Urothelium cell line (cell line): ENCODE measurements around the gene STPG1.

Experiments used
- DNase-seq: peaks from one replicate; pipeline ENCODE4 v3.0.0; 2011; ENCODE audit warnings: low spot score, mixed read lengths
- FAIRE-seq: peaks from 2 replicates; lab custom pipeline; 2011; peaks lifted over from hg19 to GRCh38; lab: Jason Lieb, UNC

Gene STPG1

GRCh38 chr1:24427545-24427862, 13.9 kb upstream of the STPG1 start:
- no peak for DNase-seq
- FAIRE-seq = no peak

GRCh38 chr1:24426744-24427544, 13.4 kb upstream of the STPG1 start:
- no peak for FAIRE-seq
- DNase-seq = no peak

DNA sequence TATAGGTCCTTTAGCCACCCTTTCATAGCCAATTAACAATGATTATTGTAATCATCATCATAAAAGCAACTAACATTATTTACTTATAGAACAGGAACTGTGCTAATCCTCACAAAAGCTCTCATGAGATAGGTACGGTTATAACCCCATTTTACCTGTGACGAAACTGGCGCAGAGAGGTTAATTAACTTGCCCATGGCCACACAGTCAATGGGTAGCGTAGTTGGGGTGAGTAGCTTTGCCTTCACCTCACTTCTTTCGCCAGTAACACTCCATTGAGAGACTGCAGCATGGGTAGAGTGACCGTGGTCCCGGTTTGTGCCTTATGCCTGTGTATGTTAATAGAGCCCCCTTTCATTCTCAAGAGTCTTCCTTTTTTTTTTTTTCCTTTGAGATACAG, 12.3 kb upstream of the STPG1 start:
- FAIRE-seq = no peak
- no peak for DNase-seq

DNA sequence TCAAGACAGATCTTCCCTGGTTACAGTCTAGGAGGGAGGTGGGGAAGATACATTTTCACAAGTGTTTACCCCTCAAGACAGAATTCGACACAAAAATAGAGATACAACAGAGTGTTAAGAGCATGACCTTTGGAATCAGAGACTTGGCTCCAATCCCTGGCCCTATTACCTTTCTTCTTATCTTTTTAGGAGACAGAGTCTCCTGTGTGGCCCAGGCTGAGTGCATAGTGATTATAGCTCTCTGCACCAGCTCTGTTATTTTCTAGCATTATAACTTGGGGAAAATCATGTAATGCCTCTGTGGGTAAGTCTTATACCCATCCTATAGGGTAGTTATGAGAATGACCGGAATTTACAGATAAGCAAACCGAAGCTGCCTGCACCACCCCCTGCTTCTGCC, 11.9 kb upstream of the STPG1 start:
- no peak for FAIRE-seq

GRCh38 chr1:24424990-24425389, 11.4 kb upstream of the STPG1 start:
- no peak for FAIRE-seq
- no peak for DNase-seq

More for the DNA sequence above, 11.9 kb upstream of the STPG1 start:
- no peak for DNase-seq

DNA sequence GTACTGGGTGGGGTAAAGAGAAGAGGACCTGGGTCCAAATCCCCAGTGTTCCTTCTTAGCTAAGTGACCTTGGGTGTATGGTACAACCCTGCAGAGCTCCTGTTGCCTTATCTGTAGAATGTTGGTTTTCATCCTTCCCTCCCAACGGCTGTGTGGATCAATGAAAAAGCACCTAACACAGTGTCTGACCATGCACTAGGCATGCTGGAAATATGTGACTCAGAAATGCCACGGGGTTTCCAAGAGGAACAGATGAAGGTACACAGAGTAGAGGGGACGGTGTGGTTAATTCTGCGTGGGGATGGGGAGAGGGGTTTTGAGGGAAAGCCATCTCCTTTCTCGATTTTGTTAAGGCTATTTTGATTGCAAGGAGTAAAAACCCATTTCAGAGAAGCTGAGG, 10.6 kb upstream of the STPG1 start:
- FAIRE-seq = no peak
- no peak for DNase-seq

- no peak for FAIRE-seq
- no peak for DNase-seq
Observed at GRCh38 chr1:24421502-24421901, 7.9 kb upstream of the STPG1 start.

GRCh38 chr1:24420547-24420946, 7.0 kb upstream of the STPG1 start:
- no peak for DNase-seq
- no peak for FAIRE-seq

DNA sequence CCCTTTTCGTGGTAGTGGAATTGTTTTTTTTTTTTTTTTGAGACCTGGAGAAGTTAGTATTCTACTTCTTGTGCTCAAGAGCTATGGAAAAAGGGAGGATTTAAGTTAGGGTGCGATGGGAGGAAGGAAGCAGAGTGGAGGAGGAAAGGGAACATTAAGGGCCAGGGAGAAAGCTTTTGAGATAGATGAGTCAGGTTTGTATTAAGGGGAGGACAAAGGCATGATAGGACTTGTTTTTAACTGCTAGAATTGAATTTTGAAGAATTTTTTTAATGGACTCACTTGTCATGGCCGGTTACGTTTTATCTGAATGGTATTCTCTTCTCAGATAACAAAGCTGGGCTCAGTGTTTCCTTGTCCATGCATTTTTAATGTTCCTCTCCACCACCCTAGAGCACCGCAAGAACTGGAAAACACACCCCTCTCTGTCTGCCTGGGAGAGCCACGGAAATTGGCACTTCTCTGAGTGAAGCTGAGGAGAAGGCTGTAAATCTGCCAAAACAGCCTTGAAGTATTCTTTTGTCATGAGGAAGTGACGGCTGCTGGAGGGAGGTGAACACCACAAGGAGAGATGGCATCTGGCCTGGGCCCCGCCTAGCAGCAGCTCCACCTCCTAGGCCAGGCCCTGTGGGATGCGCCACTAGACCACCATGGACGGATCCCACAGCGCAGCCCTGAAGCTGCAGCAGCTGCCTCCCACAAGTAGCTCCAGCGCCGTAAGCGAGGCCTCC, 5.5 kb upstream of the STPG1 start:
- DNase-seq (peak; percentile 54), FAIRE-seq (no peak)

DNA sequence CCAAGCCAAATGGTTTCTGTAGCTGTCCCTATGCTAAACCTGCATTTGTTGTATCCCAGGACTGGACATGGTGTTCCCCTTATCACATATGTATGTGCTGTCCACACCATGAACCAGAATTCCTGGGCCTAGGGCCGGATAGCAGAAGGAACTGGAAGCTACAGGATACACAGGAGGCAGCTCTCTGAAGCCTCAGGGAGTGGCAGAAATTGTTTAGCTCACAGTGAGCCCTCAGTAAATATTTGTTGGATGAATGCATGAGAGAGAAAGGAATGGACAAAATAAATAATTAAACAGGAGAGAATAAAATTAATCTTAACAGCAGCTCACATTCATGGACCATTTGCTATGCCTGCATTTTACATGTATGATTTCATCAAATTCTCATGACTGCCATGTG, 4.1 kb upstream of the STPG1 start:
- no peak for FAIRE-seq
- DNase-seq = no peak

DNA sequence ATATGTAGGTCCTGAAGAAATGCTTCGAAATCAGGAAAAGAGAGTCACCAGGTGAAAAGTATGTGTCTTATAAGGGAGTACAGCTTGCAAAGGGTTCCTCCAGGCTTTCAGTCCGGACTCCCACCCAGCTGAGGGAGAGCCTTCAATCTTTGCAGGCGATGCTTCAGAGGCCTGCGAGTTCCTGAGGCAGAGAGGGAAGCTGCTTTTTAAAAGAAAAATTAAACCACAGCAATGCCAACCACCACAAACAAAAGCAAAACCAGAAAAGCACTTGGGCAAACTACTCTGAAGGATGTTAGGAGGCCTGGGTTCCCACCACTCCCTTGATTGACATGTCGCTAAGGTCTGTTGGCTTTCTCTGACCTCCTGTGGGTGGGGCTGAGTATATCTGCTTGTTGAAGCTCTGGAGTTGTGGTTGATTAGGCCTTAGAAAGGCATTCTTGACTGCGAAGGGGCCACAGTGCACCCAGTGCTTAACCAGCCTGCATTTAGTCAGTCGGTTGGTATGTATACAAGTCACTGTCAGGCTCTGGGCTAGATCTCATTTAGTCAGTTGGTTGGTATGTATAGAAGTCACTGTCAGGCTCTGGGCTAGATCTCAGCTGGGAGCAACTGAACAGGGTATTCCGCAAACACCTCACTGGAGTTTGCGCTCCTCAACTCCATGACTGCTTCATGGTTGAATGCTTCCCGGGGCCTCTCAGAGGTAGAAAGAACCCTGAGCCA, 3.2 kb upstream of the STPG1 start:
- DNase-seq (peak; percentile 40), FAIRE-seq (no peak)

DNA sequence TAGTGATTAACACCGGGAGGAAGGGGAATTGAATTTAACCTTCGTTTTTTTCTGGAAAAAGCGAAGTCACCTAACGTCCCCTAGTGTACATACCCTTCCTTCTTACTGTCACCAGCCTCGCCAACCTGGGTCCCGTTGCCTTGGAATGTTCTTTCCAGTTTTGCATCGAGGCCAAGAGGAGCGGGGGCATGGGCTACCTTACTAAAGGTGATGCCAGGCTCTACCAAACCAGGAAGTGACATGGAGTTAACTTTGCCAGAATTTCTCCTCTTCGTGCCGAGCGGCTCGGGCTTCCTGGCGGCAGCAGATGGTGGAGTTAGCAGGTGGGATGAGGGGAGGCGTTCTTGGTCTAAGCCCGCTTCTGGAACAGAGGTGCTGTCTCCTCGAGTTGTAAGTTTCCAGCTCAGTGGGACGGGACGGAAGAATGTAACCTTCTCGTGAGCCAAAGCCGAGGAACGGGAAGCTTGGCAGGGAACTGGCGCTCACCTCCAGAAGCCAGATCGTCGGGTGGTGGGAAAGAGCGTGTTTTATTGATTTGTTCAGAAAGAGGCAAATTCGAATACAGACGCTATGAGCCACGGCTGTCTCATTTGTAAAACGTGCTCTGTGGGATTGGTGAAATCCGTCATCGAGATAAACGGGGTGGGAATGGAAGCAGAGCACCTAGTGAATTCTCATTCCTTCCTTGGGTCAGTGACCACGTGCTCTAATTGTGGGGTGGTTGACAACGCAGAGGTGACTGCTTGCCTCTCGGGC, 2.5 kb upstream of the STPG1 start:
- DNase-seq = peak; percentile 17

DNA sequence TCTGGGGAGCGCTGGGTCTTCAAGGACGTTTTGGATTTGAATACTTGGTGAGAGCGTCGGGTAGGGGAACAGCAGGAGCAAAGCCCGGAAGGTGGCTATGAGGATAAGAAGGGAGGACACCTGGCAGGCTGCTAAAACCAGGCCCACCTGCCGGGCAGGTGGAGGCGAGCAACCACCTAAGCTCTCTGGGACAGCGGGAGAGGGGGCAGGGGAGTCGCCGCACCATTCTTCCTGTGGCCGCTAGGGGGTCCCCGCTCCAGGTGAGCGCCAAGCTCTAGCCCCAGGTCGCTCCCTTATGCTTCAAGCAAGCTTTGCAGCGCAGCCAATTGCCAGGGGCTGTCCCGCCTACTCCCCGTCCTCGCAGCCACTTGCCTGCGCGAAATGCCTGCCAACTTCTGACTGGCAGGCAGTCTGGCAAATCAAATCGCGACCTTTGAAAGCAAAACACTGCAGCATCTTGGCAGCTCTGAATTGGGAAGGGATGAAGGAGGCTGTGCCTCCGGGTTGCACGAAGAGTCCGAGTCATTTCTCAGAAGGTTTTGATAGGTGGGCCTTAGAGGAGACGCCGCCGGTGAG, 1.8 kb upstream of the STPG1 start, which contains the start of gene NIPAL3:
Gene NIPAL3, plus strand, starts transcription at position 469 of the 576 bp plus-strand sequence. CDS start 3,746 bp downstream, outside the sequence.
- DNase-seq = peak; percentile 98
- peak; percentile 37 for FAIRE-seq

More for the DNA sequence above, 2.5 kb upstream of the STPG1 start:
- no peak for FAIRE-seq

GRCh38 chr1:24414775-24415333, 1.3 kb upstream of the STPG1 start:
- no peak for FAIRE-seq
- DNase-seq = no peak

- DNase-seq (no peak), FAIRE-seq (no peak)
Observed at GRCh38 chr1:24412408-24412807, 1.2 kb downstream of the STPG1 start.

- DNase-seq (no peak), FAIRE-seq (no peak)
Observed at GRCh38 chr1:24411963-24412362, 1.6 kb downstream of the STPG1 start.

DNA sequence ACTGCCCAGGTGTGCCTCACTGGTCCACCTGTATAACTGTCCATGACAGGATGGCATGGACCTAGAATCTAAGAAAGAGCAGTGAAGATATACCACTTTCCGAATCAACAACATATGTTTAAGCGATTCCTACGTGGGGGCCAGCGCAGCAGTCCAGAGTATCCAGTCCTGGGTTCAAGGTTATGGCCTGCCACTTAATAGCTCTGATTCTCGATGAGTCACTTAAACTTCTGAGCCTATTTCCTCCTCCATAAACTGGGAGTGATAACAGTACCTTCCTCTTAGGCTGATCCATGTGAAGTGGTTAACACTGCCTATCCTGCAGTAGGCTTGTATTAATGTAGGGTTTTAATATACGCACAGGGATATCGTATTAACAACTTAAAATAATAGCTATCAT, 2.8 kb downstream of the STPG1 start:
- DNase-seq (no peak), FAIRE-seq (no peak)

DNA sequence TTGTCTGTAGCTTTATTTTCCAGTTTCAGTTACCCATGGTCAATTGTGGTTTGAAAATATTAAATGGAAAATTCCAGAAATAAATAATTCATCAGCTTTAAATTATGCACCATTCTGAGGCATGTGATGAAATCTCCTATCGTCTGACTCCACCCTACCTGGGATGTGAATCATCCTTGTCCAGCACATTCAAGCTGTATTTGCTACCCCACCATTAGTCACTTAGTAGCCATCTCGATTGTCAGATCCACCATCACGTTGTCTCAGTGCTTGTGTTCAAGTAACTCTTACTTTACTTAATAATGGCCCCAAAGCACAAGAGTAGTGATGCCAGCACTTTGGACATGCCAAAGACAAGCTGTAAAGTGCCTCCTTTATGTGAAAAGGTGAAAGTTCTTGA, 4.0 kb downstream of the STPG1 start:
- DNase-seq (no peak), FAIRE-seq (no peak)

DNA sequence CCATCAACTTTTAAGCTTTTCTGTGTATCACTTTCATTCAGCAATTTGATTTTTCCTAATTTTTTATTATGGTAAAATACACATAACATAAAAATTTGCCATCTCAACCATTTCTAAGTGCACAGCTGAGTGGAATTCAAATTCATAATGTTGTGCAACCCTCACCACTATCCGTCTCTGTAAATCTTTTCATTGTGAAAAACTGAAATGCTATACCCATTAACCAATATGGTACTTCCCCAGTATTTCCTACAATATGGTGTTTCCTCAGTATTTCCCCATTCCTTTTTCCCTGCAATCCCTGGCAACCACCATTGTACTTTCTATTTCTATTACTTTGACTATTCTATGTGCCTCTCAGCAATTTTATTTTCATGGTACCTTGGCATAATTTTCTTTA, 6.8 kb downstream of the STPG1 start:
- DNase-seq (no peak), FAIRE-seq (no peak)

DNA sequence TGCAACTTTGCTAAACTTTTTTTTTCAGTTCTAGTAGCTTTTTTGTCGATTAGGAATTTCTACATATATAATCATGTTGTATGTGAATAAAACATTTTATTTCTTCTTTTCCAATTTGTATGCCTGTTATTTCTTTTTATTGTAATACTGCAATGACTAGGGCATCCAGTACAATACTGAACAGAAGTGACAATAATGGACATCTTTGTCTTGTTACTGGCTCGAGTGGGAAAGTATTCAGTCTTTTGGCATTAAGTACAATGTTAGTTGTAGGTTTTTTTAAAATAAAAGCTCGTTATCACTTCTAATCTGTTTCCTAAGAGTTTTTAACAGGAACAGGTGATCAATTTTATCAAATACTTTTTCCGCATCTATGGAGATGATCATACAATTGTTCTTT, 9.8 kb downstream of the STPG1 start:
- DNase-seq = no peak
- FAIRE-seq = no peak
